GM21526 (cell line): ENCODE data around the gene MIEF2.

Source experiments
- ATAC-seq: cut with Tn5 transposase; IDR thresholded peaks from one replicate; pipeline ENCODE4 v1.9.1; 2021; ENCODE audit warnings: moderate library complexity; ENCODE audit not compliant: unreplicated experiment, low FRiP score

Gene MIEF2

GRCh38 chr17:18254888-18255649 is 5.4 kb upstream of the MIEF2 start:
- ATAC-seq: no peak

GRCh38 chr17:18256351-18256750 is 4.1 kb upstream of the MIEF2 start:
- ATAC-seq: no peak

GRCh38 chr17:18256776-18257175 is 3.7 kb upstream of the MIEF2 start:
- ATAC-seq: no peak

- no peak for ATAC-seq
Observed at GRCh38 chr17:18257268-18257981, 3.0 kb upstream of the MIEF2 start.

GRCh38 chr17:18257982-18258355 is 2.5 kb upstream of the MIEF2 start:
- ATAC-seq: no peak

- ATAC-seq: no peak
Observed at GRCh38 chr17:18258356-18259038, 2.0 kb upstream of the MIEF2 start, which contains the start of gene FLII. TSS of gene FLII (minus strand) at chr17:18258738. CDS start at chr17:18258690, 48 bp downstream.

GRCh38 chr17:18259621-18260331 is 686 bp upstream of the MIEF2 start:
- ATAC-seq: no peak

- ATAC-seq: no peak
Observed at GRCh38 chr17:18261146-18261515, 669 bp downstream of the MIEF2 start.

- ATAC-seq: no peak
Observed at GRCh38 chr17:18261659-18262058, 1.2 kb downstream of the MIEF2 start.

- no peak for ATAC-seq
Observed at GRCh38 chr17:18262111-18262510, 1.6 kb downstream of the MIEF2 start.

GRCh38 chr17:18262641-18263040 is 2.2 kb downstream of the MIEF2 start:
- ATAC-seq: no peak

- ATAC-seq: no peak
Observed at GRCh38 chr17:18263885-18264682, 3.6 kb downstream of the MIEF2 start.

- no peak for ATAC-seq
Observed at GRCh38 chr17:18267366-18267765, 6.9 kb downstream of the MIEF2 start.

- no peak for ATAC-seq
Observed at GRCh38 chr17:18267927-18268711, 7.7 kb downstream of the MIEF2 start.

- no peak for ATAC-seq
Observed at GRCh38 chr17:18270046-18270931, 9.8 kb downstream of the MIEF2 start.

GRCh38 chr17:18277076-18277475 is 16.6 kb downstream of the MIEF2 start:
- no peak for ATAC-seq

- ATAC-seq: no peak
Observed at GRCh38 chr17:18278867-18279266, 18.4 kb downstream of the MIEF2 start.

GRCh38 chr17:18280249-18280648 is 19.8 kb downstream of the MIEF2 start:
- no peak for ATAC-seq
